ENCODE results near the gene PSME2. TPM values are rescaled to one million over a fixed set of nuclear protein-coding genes. Genes with fewer than 3 reads are reported as not detected.

PSME2 gene
- total RNA-seq, 4 donors from 2014 or later: 59.5 to 69.8 (median 68.5) TPM

GRCh38 chr14:24119691-24120090, 26.7 kb downstream of the PSME2 start:
- Histone ChIP-seq H3K9me3 (no peaks in the 10 kb centered on the region), H3K27me3 (no peaks in the 10 kb centered on the region), H3K4me3 (no peak overlapping the region), H3K36me3 (peaks cover 0 to 62% (median 26%) of the 10 kb centered on the region in 4 donors), H3K27ac (no peak overlapping the region), H3K4me1 (peaks cover 11 to 13% (median 11%) of the 10 kb centered on the region in 4 donors)
- in situ Hi-C loops (cut with MboI; ENCODE audit: low pct_ligation_motif_present in 1 of 4, low pct_unique_long_range_greater_than_20kb in 1 of 4, low sequenced_read_pairs in 3 of 4) (no loop called here), intact Hi-C loops (cut with DNase I; ENCODE audit: low total_unique reads) (no loop called here)
- WGBS, 2 donors (ENCODE audit: low coverage in 1 of 2): 97% methylated on average over 6 of the region's 6 CpGs; no CpG with 5 or more reads in 1 of the 2 donors
- TF ChIP-seq POLR2A (IDR thresholded peaks at IDR 0.05): no peak
- TF ChIP-seq POLR2AphosphoS5 (IDR thresholded peaks at IDR 0.05): no peak
- no peak for TF ChIP-seq CTCF (IDR thresholded peaks at IDR 0.05)
- no peak for TF ChIP-seq EP300 (IDR thresholded peaks at IDR 0.05; ENCODE audit: low read depth)
- no peak for DNase-seq

- no peaks in the 10 kb centered on the region for H3K27me3 ChIP-seq
- in situ Hi-C loops (cut with MboI; ENCODE audit: low pct_ligation_motif_present in 1 of 4, low pct_unique_long_range_greater_than_20kb in 1 of 4, low sequenced_read_pairs in 3 of 4): no loop called here
- 98% methylated on average over 6 of the region's 6 CpGs; no CpG with 5 or more reads in 1 of the 2 donors for WGBS, 2 donors (ENCODE audit: low coverage in 1 of 2)
- H3K4me1 ChIP-seq: peaks cover 11 to 18% (median 17%) of the 10 kb centered on the region in 4 donors
- peaks cover 0 to 44% (median 21%) of the 10 kb centered on the region in 4 donors for H3K36me3 ChIP-seq
- intact Hi-C loops (cut with DNase I; ENCODE audit: low total_unique reads): no loop called here
- H3K4me3 ChIP-seq: no peak overlapping the region
- H3K9me3 ChIP-seq: no peaks in the 10 kb centered on the region
- no peak overlapping the region for H3K27ac ChIP-seq
- no peak for DNase-seq
- no peak for TF ChIP-seq EP300 (IDR thresholded peaks at IDR 0.05; ENCODE audit: low read depth)
Observed at GRCh38 chr14:24117179-24117578, 29.2 kb downstream of the PSME2 start.

GRCh38 chr14:24116128-24116814, 30.1 kb downstream of the PSME2 start:
- in situ Hi-C loops (cut with MboI; ENCODE audit: low pct_ligation_motif_present in 1 of 4, low pct_unique_long_range_greater_than_20kb in 1 of 4, low sequenced_read_pairs in 3 of 4): no loop called here
- 77% methylated on average over 4 to 6 of the region's 6 CpGs for WGBS, 2 donors (ENCODE audit: low coverage in 1 of 2)

GRCh38 chr14:24115422-24116127, 30.8 kb downstream of the PSME2 start:
- 3% methylated on average over 14 of the region's 14 CpGs; no CpG with 5 or more reads in 1 of the 2 donors for WGBS, 2 donors (ENCODE audit: low coverage in 1 of 2)
- DNase-seq: no peak
- Histone ChIP-seq H3K4me3 (peak overlapping the region; percentile 51 to 77 (median 68)), H3K4me1 (peaks cover 11 to 22% (median 19%) of the 10 kb centered on the region in 4 donors), H3K27ac (peak overlapping the region; percentile 97 to 100 (median 99)), H3K27me3 (no peaks in the 10 kb centered on the region), H3K36me3 (peaks cover 0 to 28% (median 13%) of the 10 kb centered on the region in 4 donors), H3K9me3 (no peaks in the 10 kb centered on the region)
- intact Hi-C loops (cut with DNase I; ENCODE audit: low total_unique reads) (no loop called here), in situ Hi-C loops (cut with MboI; ENCODE audit: low pct_ligation_motif_present in 1 of 4, low pct_unique_long_range_greater_than_20kb in 1 of 4, low sequenced_read_pairs in 3 of 4) (no loop called here)
- TF ChIP-seq CTCF (IDR thresholded peaks at IDR 0.05) (no peak), EP300 (IDR thresholded peaks at IDR 0.05; ENCODE audit: low read depth) (no peak), POLR2A (IDR thresholded peaks at IDR 0.05) (no peak)

More at GRCh38 chr14:24116128-24116814, 30.1 kb downstream of the PSME2 start:
- H3K36me3 ChIP-seq: peaks cover 0 to 35% (median 16%) of the 10 kb centered on the region in 4 donors
- peaks cover 11 to 18% (median 17%) of the 10 kb centered on the region in 4 donors for H3K4me1 ChIP-seq
- peak overlapping the region in 2 of 4 donors; percentile 97 to 99 for H3K27ac ChIP-seq
- intact Hi-C loops (cut with DNase I; ENCODE audit: low total_unique reads): no loop called here
- H3K4me3 ChIP-seq: peak overlapping the region in 3 of 4 donors; percentile 63 to 77 (median 74)
- TF ChIP-seq POLR2A (IDR thresholded peaks at IDR 0.05): no peak
- no peak for TF ChIP-seq POLR2AphosphoS5 (IDR thresholded peaks at IDR 0.05)
- no peak for TF ChIP-seq CTCF (IDR thresholded peaks at IDR 0.05)
- no peak for TF ChIP-seq EP300 (IDR thresholded peaks at IDR 0.05; ENCODE audit: low read depth)
- H3K9me3 ChIP-seq: no peaks in the 10 kb centered on the region
- H3K27me3 ChIP-seq: no peaks in the 10 kb centered on the region
- DNase-seq: no peak

Measured in transverse colon (tissue), 4 donors.